ENCODE results near the gene DNAJB13.

GRCh38 chr11:73965764-73966121 is 14.9 kb downstream of the DNAJB13 start:
- TF ChIP-seq CTCF (IDR thresholded peaks at IDR 0.05) (no peak), EZH2 (IDR thresholded peaks at IDR 0.05; ENCODE audit: borderline replicate concordance, insufficient read depth, low read depth, low read length, poor library complexity, severe bottlenecking) (no peak)
